ENCODE data around the gene LCA5L.

DNA sequence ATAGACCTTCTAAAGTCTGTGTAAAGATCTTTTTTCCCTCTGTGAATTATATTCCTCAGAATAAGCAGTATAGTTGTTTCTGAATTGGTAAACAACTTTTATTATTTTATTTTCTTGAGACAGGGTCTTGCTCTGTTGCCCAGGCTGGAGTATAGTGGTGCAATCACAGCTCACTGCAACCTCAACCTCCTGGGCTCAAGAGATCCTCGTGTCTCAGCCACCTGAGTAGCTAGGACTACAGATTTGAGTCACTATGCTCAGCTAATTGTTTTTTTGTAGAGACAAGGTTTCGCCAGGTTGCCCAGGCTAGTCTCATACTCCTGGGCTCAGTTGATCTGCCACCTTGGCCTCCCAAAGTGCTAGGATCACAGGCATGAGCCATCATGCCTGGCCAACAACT is 70.1 kb downstream of the LCA5L start:
- TF ChIP-seq POLR2A (IDR thresholded peaks at IDR 0.05), result no peak
- TF ChIP-seq, protein P1, sequence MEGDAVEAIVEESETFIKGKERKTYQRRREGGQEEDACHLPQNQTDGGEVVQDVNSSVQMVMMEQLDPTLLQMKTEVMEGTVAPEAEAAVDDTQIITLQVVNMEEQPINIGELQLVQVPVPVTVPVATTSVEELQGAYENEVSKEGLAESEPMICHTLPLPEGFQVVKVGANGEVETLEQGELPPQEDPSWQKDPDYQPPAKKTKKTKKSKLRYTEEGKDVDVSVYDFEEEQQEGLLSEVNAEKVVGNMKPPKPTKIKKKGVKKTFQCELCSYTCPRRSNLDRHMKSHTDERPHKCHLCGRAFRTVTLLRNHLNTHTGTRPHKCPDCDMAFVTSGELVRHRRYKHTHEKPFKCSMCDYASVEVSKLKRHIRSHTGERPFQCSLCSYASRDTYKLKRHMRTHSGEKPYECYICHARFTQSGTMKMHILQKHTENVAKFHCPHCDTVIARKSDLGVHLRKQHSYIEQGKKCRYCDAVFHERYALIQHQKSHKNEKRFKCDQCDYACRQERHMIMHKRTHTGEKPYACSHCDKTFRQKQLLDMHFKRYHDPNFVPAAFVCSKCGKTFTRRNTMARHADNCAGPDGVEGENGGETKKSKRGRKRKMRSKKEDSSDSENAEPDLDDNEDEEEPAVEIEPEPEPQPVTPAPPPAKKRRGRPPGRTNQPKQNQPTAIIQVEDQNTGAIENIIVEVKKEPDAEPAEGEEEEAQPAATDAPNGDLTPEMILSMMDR (IDR thresholded peaks at IDR 0.05), result no peak
